NAMALWA (cell line): ENCODE data around the gene SMG5.
A peak's percentile ranks its signal among the peaks of the same experiment; 100 is the strongest.
"Not testable (repeated sequence)": the region's sequence is repeated elsewhere in the genome, so short reads cannot be mapped to it uniquely, and the experiment has no call there.

Source experiments
- DNase-seq: peaks from one replicate; pipeline ENCODE4 v3.0.0-alpha.2; 2015; ENCODE audit warnings: low spot score

SMG5 gene

DNA sequence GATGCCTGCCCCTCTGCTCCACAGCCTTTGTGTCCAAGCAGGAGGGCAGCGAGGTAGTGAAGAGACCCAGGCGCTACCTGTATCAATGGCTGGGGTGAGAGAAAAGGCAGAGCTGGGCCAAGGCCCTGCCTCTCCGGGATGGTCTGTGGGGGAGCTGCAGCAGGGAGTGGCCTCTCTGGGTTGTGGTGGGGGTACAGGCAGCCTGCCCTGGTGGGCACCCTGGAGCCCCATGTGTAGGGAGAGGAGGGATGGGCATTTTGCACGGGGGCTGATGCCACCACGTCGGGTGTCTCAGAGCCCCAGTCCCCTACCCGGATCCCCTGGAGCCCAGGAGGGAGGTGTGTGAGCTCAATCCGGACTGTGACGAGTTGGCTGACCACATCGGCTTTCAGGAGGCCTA lies 39.9 kb downstream of the SMG5 start:
- DNase-seq: no peak

DNA sequence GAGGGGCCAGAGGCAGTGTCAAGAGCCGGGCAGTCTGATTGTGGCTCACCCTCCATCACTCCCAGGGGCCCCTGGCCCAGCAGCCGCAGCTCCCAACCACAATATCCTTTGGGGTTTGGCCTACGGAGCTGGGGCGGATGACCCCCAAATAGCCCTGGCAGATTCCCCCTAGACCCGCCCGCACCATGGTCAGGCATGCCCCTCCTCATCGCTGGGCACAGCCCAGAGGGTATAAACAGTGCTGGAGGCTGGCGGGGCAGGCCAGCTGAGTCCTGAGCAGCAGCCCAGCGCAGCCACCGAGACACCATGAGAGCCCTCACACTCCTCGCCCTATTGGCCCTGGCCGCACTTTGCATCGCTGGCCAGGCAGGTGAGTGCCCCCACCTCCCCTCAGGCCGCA lies 40.7 kb downstream of the SMG5 start, which contains the start of gene BGLAP:
Gene BGLAP, plus strand, starts transcription at position 259 of the 400 bp plus-strand sequence. Its CDS starts 48 bp downstream, at position 307.
- DNase-seq: no peak

DNA sequence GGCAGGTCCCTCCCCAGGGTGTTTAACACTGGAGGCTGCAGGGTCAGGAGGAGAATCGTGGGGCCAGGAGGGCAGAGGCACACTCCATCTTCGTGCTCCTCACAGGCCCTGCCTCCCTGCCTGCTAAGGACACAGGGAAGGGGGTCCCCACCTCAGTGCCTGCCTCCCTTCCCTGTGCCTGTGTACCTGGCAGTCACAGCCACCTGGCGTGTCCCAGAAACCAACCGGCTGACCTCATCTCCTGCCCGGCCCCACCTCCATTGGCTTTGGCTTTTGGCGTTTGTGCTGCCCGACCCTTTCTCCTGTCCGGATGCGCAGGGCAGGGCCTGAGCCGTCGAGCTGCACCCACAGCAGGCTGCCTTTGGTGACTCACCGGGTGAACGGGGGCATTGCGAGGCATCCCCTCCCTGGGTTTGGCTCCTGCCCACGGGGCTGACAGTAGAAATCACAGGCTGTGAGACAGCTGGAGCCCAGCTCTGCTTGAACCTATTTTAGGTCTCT lies 41.3 kb downstream of the SMG5 start:
- DNase-seq: no peak

DNA sequence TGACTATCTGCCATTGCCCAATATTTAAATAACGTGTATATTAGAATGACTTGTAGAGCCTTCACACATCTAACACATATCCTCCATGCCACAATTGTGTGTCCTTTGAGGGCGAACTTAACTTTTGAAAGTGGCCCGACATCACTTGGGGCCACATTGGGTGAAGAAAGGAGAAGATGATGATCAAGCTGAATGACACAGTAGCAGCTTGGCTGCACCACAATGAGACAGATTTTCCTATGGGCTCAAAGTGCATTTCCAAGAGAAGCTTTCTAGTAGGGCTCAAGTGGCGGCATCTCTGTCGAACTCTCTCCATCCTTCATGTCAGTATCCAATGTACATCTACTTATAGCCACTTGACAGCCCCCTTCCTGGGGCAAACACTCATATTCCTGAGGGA lies 44.4 kb downstream of the SMG5 start:
- DNase-seq: no peak

DNA sequence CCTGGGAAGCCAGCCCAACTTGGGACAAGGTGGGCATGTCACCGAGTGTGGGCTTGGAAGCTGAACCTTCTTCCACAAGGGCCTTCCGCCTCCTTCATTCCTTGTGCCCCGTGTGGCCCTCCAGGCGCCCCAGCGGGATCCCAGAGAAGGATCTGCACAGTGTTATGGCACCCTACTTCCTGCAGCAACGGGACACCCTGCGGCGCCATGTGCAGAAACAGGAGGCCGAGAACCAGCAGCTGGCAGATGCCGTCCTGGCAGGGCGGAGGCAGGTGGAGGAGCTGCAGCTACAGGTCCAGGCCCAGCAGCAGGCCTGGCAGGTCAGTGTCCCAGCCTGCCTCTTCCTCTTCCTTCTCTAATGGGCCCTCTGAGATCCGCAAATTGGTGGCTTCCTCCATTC lies 46.5 kb downstream of the SMG5 start:
- no peak for DNase-seq

DNA sequence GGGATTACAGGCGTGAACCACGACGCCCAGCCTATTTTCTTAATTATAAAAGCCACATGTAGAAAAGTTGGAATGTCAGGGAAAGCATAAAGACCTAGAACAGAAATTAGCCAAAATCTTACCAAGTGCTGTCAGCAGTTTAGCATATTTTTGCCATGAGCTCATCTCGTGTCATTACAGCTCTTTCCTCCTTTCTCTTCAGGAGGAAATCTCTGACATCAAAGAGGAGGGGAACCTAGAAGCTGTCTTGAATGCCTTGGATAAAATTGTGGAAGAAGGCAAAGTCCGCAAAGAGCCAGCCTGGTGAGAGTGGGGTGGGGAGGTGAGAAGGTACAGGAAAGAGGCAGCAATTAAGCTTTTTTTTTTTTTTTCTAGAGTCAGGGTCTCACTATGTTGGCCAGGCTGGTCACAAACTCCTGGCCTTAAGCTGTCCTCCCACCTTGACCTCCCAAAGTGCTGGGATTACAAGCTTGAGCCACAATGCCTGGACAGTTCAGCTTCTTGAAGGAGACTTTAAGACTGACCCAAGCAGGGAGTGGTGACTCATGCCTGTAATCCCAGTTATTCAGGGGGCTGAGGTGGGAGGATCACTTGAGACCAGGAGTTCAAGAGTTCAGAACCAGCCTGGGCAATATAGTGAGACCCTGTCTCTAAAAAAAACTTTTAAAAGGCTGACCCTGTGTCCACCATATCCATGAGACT lies 49.0 kb downstream of the SMG5 start:
- DNase-seq: no peak

DNA sequence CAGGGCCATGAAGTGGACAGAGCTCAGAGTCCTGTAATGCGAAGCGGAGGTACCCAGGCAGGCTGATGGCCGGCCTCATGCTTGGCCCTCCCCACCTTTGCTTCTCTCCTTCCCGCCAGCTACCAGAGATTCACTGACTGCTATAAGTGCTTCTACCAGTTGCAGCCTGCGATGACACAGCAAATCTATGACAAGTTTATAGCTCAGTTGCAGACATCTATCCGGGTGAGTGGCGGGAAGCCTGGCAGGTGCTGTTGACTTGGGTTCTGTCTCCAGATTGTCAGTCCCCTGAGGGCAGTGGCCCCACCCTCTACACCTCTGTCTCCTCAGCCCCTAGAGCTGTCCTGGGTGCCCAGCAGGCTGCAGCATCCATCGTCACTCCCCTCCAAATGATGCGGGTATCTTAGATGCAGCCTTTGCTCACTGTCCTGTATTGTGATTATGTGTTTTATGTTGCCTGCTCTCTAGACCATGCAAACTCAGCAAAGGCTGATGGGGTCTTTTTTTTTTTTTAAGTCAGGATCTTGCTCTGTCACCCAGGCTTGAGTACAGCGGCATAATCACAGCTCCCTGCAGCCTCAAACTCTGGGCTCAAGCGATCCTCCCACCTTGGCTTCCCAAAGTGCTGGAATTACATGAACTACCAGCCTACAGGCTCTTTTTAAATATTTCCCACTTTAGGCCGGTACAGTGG lies 50.3 kb downstream of the SMG5 start:
- DNase-seq: no peak

DNA sequence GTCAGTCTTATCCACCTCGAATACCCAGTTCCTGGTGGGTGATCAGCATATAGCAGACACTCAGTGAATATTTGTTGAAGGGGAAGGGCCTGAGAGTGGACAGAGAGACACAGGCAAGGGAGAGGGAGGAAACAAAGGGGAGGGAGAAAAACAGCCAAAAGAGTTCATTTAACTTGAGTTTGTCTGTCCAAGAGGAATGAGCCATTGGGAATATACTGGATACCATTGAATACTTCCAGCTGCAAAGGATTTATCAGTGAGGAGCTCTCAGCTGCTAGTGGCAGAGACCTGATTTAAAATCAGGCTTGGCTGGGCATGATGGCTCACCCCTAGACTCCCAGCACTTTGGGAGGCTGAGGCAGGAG lies 52.2 kb downstream of the SMG5 start:
- DNase-seq: no peak

DNA sequence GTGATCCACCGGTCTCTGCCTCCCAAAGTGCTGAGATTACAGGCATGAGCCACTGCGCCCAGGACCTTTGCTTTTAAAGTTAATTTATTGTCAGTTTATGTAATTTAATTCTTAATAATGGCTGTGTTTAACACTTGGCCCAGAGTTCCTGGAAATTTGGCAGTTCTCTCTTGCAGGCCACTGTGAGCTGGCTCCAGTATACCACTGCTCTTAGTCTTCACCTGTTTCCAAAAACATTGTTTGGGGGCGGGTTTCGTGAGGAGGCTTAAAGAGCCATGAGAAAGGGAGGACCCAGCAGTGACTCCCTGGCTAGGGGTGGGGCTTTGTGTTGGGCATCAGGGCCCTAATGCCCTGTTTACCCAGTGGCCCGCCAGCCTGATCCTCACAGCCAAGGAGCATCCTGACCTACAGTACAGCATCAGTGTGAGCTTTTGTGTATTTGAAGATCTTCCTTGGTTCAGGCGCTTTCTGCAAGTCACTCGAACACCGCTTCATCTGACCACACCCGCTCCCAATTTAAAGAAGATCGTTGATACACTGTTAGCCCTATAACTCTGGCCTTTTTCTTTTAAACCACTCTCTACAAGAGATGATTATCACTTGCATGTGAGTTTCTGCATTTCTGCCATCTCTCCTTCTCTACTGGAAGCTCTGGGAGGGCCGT lies 52.7 kb downstream of the SMG5 start:
- DNase-seq: no peak

DNA sequence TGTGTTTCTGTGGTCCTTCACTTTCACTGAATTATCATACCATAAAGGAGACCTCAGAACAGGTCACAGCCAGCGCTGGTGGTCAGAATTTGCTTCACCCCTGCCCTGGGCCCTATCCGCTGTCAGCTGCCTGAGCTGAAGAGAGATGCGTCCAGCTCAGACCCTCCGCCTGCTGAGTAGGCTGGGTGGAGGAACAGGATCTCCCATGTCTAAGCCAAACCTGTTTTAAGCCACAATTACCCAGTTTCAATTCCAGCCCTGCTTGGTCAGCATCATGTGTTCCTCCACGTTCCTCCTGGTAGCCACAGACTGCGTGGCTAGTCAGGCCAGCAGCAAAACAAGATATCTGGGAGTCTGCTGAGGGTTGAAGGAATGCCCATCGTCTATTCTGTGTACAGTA lies 54.1 kb downstream of the SMG5 start:
- no peak for DNase-seq

DNA sequence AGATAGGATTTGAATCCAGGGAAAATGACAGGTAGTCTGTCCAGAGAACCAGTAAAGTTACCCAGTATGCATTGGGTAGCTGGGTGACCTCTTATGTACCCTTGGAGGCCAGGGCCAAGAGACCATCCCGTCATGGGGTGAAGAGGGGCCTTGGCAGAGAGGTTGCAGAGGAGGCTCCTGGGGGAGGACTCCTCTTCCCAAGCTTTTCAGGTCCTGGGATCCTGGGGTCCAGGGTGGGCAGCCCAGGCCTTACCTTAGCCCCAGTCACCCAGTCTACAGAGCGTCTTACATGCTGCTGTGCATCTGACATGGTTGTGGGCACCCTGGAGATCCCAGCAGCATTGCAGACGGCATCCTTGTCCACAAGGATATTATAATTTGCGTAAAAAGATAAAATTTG lies 55.8 kb downstream of the SMG5 start:
- no peak for DNase-seq

DNA sequence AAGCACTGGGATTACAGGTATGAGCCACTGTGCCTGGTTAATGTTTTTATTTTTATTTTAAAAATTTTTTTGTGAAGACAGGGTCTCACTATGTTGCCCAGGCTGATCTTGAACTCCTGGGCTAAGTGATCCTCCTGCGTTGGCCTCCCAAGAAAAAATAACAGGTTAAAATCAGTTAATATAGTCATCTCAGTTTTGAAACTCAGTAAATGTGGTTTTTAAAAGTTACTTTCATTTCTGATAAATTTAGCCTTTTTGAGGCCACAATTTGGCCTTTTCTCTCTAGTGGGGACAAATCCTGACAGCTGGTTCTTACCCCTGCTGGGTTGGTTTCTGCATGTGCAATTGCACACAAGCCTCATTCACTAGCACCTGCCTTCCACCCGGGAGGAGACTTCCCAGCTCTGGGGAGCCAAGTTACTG lies 56.5 kb downstream of the SMG5 start:
- no peak for DNase-seq

DNA sequence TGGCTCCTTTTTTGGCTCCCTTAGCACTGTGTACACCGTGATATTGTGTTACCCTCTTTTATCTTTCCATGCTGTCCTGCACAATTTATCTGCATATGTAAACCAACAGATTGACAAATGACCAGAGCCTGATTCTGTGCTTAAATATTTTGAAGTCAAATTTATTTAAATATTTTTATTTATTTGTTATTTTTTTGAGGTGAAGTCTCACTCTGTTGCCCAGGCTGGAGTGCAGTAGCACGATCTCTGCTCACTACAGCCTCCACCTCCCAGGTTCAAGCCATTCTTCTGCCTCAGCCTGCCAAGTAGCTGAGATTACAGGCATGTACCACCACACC lies 57.0 kb downstream of the SMG5 start:
- no peak for DNase-seq

DNA sequence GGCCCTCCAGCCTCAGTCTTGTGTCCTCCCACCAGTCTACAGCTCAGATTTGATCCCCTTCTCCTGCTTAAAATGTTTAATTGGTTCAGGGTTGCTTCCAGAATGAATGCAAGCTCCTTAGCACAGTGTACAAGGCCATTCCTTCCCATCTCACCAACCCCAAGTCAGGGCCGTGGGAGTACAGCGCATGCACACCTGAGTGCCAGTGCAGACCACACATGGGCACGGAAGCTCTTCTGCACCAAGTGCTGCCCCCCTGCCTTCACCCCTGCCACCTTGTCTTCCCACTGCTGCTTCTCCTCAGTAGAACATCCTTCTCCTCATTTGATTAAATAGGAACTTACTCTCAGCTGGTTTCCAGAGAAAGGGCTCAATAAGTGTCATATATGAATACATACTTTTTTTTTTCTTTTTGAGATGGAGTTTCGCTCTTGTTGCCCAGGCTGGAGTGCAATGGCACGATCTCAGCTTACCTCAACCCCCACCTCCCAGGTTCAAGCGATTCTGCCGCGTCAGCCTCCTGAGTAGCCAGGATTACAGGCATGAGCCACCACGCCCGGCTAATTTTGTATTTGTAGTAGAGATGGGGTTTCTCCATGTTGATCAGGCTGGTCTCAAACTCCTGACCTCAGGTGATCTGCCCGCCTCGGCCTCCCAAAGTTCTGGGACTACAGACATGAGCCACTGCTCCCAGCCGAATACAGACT lies 60.5 kb downstream of the SMG5 start:
- no peak for DNase-seq

DNA sequence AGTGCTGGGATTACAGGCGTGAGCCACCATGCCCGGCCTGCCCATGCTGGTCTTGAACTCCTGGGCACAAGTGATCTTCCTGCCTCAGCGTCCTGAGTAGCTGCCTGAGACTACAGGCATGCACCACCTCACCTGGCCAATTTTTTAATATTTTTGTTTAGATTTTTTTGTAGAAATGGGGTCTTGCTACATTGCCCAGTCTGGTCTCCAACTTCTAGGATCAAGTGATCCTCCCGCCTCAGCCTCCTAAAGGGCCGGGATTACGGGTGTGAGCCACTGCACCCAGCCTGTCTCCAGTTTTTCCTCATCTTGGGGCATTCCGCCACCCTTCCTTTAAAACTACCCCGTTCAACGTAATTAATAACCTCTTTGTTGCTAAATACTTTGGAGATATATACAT lies 62.4 kb downstream of the SMG5 start:
- DNase-seq: no peak

DNA sequence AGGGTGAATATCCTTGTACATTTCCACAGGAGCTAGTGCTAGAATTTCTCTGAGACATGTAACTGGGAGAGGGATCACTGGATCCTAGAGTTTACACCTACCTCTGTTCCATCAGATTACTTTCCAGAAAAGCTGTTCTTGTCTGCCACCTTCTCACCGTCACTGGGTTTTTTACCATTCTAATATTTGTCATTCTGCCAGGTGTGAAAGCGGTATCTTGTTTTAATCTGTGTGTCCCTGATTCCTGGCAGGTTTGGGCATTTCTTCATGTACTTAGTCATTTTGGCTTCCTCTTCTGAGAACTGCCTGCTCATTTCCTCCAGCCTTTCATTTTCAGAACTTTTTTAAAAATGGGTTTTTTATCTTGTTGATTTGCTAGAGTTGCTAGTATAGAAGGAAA lies 64.8 kb downstream of the SMG5 start:
- no peak for DNase-seq

DNA sequence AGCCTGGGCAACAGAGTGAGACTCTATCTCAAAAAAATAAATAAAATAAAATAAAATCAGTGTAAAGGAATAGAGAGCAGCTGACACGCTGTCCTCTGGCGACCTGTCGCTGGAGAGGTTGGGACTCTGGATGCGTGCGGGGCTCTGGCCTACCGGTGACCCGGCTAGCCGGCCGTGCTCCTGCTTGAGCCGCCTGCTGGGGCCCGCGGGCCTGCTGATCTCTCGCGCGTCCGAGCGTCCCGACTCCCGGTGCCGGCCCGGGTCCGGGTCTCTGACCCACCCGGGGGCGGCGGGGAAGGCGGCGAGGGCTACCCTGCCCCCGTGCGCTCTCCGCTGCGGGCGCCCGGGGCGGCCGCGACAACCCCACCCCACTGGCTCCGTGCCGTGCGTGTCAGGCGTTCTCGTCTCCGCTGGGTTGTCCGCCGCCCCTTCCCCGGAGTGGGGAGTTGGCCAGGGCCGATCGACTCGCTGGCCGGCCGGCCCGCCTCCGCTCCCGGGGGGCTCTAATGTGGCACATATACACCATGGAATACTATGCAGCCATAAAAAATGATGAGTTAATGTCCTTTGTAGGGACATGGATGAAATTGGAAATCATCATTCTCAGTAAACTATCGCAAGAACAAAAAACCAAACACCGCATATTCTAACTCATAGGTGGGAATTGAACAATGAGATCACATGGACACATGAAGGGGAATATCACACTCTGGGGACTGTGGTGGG lies 66.1 kb downstream of the SMG5 start:
- not testable (repeated sequence) for DNase-seq

DNA sequence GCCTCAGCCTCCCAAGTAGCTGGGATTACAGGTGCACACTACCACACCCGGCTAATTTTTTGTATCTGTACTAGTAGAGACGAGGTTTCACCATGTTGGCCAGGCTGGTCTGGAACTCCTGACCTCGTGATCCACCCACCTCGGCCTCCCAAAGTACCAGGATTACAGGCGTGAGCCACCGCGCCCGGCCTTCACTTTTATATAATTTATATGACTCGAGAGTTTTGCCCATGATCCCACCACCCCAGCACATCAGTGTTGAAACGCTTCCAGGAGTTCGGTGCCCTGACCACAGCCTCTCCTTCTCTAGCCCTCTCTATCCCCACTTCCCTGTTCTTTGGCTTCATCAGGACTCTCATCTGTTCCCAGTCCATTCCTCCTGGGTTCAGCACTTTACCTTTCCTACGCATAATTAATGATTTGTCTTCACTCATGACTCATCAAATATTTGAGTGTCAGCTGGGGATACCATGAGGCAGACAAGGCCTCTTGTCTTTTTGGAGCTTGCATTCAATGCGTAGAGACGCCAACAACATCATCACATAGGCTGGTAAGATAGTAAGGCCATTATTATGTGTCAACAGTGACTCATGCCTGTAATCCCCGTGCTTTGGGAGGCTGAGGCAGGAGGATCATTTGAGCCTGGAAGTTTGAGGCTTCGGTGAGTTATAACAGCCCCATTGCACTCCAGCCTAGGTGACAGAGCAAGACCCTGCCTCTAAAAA lies 68.4 kb downstream of the SMG5 start:
- no peak for DNase-seq

DNA sequence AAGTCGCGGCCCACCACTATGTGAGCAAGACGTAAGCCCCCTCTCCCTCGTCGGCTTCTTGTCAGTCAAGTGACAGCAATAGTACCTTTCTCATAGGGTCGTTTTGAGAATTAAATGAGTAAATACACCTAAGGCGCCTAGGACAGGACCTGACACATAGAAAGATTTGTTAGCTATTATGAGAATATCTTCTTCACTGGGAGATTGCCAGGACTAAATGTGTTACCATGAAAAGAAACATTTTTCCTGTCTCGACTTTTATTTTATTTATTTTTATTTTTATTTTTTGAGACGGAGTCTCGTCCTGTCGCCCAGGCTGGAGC lies 69.0 kb downstream of the SMG5 start:
- DNase-seq: no peak

DNA sequence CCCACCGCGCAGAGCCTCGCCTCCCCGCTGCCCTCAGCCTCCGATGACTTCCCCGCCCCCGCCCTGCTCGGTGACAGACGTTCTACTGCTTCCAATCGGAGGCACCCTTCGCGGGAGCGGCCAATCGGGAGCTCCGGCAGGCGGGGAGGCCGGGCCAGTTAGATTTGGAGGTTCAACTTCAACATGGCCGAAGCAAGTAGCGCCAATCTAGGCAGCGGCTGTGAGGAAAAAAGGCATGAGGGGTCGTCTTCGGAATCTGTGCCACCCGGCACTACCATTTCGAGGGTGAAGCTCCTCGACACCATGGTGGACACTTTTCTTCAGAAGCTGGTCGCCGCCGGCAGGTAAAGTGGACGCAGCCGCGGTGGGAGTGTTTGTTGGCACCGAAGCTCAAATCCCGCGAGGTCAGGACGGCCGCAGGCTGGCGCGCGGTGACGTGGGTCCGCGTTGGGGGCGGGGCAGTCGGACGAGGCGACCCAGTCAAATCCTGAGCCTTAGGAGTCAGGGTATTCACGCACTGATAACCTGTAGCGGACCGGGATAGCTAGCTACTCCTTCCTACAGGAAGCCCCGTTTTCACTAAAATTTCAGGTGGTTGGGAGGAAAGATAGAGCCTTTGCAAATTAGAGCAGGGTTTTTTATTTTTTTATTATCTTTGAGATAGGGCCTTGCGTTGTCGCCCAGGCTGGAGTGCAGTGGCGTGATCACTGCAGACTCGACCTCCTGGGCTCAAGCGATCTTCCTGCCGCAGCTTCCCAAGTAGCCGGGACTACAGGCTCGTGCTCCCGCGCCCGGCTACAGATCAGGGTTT lies 69.6 kb downstream of the SMG5 start, which contains the start of gene PMF1:
Gene PMF1, plus strand, starts transcription at position 175 of the 811 bp plus-strand sequence. Its CDS starts 9 bp downstream, at position 184.
- peak; percentile 99 for DNase-seq
